ENCODE measurements around the gene UQCC5. TPM values are rescaled to one million over a fixed set of nuclear protein-coding genes. Genes with fewer than 3 reads are reported as not detected.

Gene UQCC5
- polyA plus RNA-seq, 1 of the 3 experiments (the other 2 are of a cell fraction) = 124 TPM

DNA sequence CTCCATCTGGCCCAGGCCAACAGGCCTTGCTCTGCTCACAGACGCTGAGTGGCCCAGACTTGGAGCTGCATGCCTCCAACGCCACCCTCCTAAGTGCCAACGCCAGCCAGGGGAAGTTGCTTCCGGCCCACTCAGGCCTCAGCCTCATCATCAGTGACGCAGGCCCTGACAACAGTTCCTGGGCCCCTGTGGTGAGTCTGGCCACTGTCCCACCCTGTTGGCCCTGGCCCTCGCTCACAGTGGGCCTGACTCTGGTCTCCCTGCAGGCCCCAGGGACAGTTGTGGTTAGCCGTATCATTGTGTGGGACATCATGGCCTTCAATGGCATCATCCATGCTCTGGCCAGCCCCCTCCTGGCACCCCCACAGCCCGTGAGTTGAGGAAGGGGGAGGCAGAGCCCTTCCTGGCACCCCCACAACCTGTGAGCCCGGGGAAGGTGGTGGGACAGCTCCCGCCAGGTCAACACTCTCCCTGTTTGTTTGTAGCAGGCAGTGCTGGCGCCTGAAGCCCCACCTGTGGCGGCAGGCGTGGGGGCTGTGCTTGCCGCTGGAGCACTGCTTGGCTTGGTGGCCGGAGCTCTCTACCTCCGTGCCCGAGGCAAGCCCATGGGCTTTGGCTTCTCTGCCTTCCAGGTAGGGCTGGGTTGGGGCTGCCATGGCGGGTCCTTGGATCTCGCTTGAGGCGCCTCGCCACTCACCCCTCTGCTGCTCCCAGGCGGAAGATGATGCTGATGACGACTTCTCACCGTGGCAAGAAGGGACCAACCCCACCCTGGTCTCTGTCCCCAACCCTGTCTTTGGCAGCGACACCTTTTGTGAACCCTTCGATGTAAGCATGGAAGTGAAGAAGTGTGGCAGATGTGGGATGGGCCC lies 12.8 kb upstream of the UQCC5 start:
- no peaks in the 10 kb centered on the region for H4K20me1 ChIP-seq (ENCODE audit: insufficient read depth)

More for the DNA sequence above, 12.8 kb upstream of the UQCC5 start:
- Histone ChIP-seq H3K4me2 (no peak overlapping the region), H3F3A (replicated peaks; ENCODE audit: insufficient read depth) (no peaks in the 10 kb centered on the region), H3K79me2 (ENCODE audit: insufficient read depth) (no peaks in the 10 kb centered on the region), H3K4me3 (ENCODE audit: low read depth in 2 of 2, low read length in 1 of 2) (no peak overlapping the region), H3K36me3 (replicated peaks in 1 of 2; ENCODE audit: control insufficient read depth in 1 of 2, insufficient read depth in 2 of 2, low read length in 1 of 2) (peaks cover 14 to 43% of the 10 kb centered on the region in 2 experiments), H3K9me2 (no peaks in the 10 kb centered on the region), H2AFZ (ENCODE audit: low read depth) (no peak overlapping the region), H3K4me1 (ENCODE audit: control insufficient read depth in 1 of 2, insufficient read depth in 2 of 2, low read depth in 1 of 2, low read length in 1 of 2) (peaks cover 0 to 42% of the 10 kb centered on the region in 2 experiments; a peak in 1 of 4 replicates), H3K9ac (no peak overlapping the region), H3K27me3 (ENCODE audit: insufficient read depth) (no peaks in the 10 kb centered on the region), H3K27ac (ENCODE audit: low read depth in 2 of 2, low read length in 1 of 2) (no peak overlapping the region; a peak in 1 of 4 replicates), H3K9me3 (no peaks in the 10 kb centered on the region)
- 91% methylated on average over 11 of the region's 26 CpGs for WGBS (ENCODE audit: low lambda C conversion rate)
- peak; percentile 24 for DNase-seq
- ChIA-PET POLR2A (no interaction called here), CTCF (interaction anchor here (1.6 kb wide), 1 partner anchor 52 kb away, joined by 7 read pairs; no protein-coding TSS in a partner anchor)
- TF ChIP-seq, protein P1, sequence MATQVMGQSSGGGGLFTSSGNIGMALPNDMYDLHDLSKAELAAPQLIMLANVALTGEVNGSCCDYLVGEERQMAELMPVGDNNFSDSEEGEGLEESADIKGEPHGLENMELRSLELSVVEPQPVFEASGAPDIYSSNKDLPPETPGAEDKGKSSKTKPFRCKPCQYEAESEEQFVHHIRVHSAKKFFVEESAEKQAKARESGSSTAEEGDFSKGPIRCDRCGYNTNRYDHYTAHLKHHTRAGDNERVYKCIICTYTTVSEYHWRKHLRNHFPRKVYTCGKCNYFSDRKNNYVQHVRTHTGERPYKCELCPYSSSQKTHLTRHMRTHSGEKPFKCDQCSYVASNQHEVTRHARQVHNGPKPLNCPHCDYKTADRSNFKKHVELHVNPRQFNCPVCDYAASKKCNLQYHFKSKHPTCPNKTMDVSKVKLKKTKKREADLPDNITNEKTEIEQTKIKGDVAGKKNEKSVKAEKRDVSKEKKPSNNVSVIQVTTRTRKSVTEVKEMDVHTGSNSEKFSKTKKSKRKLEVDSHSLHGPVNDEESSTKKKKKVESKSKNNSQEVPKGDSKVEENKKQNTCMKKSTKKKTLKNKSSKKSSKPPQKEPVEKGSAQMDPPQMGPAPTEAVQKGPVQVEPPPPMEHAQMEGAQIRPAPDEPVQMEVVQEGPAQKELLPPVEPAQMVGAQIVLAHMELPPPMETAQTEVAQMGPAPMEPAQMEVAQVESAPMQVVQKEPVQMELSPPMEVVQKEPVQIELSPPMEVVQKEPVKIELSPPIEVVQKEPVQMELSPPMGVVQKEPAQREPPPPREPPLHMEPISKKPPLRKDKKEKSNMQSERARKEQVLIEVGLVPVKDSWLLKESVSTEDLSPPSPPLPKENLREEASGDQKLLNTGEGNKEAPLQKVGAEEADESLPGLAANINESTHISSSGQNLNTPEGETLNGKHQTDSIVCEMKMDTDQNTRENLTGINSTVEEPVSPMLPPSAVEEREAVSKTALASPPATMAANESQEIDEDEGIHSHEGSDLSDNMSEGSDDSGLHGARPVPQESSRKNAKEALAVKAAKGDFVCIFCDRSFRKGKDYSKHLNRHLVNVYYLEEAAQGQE (IDR thresholded peaks at IDR 0.05; ENCODE audit: low read depth, low read length) = no peak
- TF ChIP-seq, protein P2, sequence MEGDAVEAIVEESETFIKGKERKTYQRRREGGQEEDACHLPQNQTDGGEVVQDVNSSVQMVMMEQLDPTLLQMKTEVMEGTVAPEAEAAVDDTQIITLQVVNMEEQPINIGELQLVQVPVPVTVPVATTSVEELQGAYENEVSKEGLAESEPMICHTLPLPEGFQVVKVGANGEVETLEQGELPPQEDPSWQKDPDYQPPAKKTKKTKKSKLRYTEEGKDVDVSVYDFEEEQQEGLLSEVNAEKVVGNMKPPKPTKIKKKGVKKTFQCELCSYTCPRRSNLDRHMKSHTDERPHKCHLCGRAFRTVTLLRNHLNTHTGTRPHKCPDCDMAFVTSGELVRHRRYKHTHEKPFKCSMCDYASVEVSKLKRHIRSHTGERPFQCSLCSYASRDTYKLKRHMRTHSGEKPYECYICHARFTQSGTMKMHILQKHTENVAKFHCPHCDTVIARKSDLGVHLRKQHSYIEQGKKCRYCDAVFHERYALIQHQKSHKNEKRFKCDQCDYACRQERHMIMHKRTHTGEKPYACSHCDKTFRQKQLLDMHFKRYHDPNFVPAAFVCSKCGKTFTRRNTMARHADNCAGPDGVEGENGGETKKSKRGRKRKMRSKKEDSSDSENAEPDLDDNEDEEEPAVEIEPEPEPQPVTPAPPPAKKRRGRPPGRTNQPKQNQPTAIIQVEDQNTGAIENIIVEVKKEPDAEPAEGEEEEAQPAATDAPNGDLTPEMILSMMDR (IDR thresholded peaks at IDR 0.05) = no peak
- no peak for TF ChIP-seq RAD21 (IDR thresholded peaks at IDR 0.05; ENCODE audit: low read length)
- TF ChIP-seq, protein P3, sequence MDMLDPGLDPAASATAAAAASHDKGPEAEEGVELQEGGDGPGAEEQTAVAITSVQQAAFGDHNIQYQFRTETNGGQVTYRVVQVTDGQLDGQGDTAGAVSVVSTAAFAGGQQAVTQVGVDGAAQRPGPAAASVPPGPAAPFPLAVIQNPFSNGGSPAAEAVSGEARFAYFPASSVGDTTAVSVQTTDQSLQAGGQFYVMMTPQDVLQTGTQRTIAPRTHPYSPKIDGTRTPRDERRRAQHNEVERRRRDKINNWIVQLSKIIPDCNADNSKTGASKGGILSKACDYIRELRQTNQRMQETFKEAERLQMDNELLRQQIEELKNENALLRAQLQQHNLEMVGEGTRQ (IDR thresholded peaks at IDR 0.05; ENCODE audit: borderline replicate concordance, low read depth, low read length) = no peak

Measured in SK-N-SH (cell line).